Stimulated activated CD4-positive, alpha-beta T cell treated with anti-CD3 and anti-CD28 coated beads, TNF-alpha, amount 100 ng/mL, for 1 hour (primary cell): Measurements from ENCODE around the gene CAND1.

ENCODE experiments used
- DNase-seq, 3 donors: peaks; one replicate each; pipeline ENCODE4 v3.0.0-alpha.2; 2020; ENCODE audit warnings: low read depth in 3 of 3, low spot score in 1 of 3

The CAND1 gene

GRCh38 chr12:67268896-67269632, at the start of gene CAND1:
TSS of gene CAND1 (plus strand) at chr12:67269358. CDS start at chr12:67269718, 360 bp downstream.
- DNase-seq, result peak; percentile 92 to 93 (median 92)

- no peak for DNase-seq
Measured at GRCh38 chr12:67220065-67220464, 49.1 kb upstream of the CAND1 start.

- DNase-seq, result no peak
Measured at GRCh38 chr12:67222302-67222701, 46.9 kb upstream of the CAND1 start.

GRCh38 chr12:67223225-67223624, 45.9 kb upstream of the CAND1 start:
- no peak for DNase-seq

GRCh38 chr12:67237231-67237630, 31.9 kb upstream of the CAND1 start:
- DNase-seq, result no peak

- DNase-seq, result no peak
Measured at GRCh38 chr12:67239061-67239460, 30.1 kb upstream of the CAND1 start.

- no peak for DNase-seq
Measured at GRCh38 chr12:67241482-67241881, 27.7 kb upstream of the CAND1 start.

- no peak for DNase-seq
Measured at GRCh38 chr12:67243260-67243659, 25.9 kb upstream of the CAND1 start.

GRCh38 chr12:67245571-67245970, 23.6 kb upstream of the CAND1 start:
- DNase-seq, result no peak

- no peak for DNase-seq
Measured at GRCh38 chr12:67251012-67251411, 18.1 kb upstream of the CAND1 start.

- no peak for DNase-seq
Measured at GRCh38 chr12:67254372-67255026, 14.7 kb upstream of the CAND1 start.

- DNase-seq, result no peak
Measured at GRCh38 chr12:67256649-67257048, 12.5 kb upstream of the CAND1 start.

GRCh38 chr12:67263471-67263870, 5.7 kb upstream of the CAND1 start:
- no peak for DNase-seq

- DNase-seq, result peak; percentile 43 to 80 (median 72)
Measured at GRCh38 chr12:67268335-67268895, 743 bp upstream of the CAND1 start.

GRCh38 chr12:67269633-67270573, 745 bp downstream of the CAND1 start:
- DNase-seq, result peak; percentile 1 to 28 (median 11)

- no peak for DNase-seq
Measured at GRCh38 chr12:67270622-67271021, 1.5 kb downstream of the CAND1 start.

- DNase-seq, result no peak
Measured at GRCh38 chr12:67271976-67272375, 2.8 kb downstream of the CAND1 start.

GRCh38 chr12:67274186-67274585, 5.0 kb downstream of the CAND1 start:
- DNase-seq, result no peak

- no peak for DNase-seq
Measured at GRCh38 chr12:67275380-67275913, 6.3 kb downstream of the CAND1 start.

GRCh38 chr12:67276421-67276820, 7.3 kb downstream of the CAND1 start:
- no peak for DNase-seq

- no peak for DNase-seq
Measured at GRCh38 chr12:67279637-67280036, 10.5 kb downstream of the CAND1 start.
